HepG2 (cell line): ENCODE results near the gene ST3GAL2. TPM values are rescaled to one million over a fixed set of nuclear protein-coding genes. Genes with fewer than 3 reads are reported as not detected.

Experiments
- ATAC-seq: fragments of 200-7000 bp; cut with Tn5 transposase; 3 replicates; pipeline ENCODE4 v1.9.1; 2020; ENCODE audit warnings: mild to moderate bottlenecking, moderate library complexity
- BruUV-seq: library from RNA; stranded (reverse); fragments of 400-500 nt; replicated peaks from 2 replicates; lab custom pipeline; 2021; lab: Mats Ljungman, UMichigan
- CTCF ChIA-PET: fragments of 300-600 bp; formaldehyde crosslinking; extraction: SDS; loops from one replicate; lab custom pipeline; 2021; ENCODE audit warnings: low total read pairs, inconsistent platforms, low intra/inter-chr PET ratio; lab: Yijun Ruan, JAX
- POLR2A ChIA-PET: fragments of 350-600 bp; sonication (Branson Sonifier 250); formaldehyde crosslinking; loops from one replicate; lab custom pipeline; 2020; ENCODE audit warnings: antibody characterized with exemption, inconsistent platforms; lab: Yijun Ruan, JAX
- DNase-seq: peaks from one replicate; pipeline ENCODE4 v3.0.0-alpha.2; 2015; ENCODE audit warnings: low spot score
- FAIRE-seq: peaks from 3 replicates; lab custom pipeline; 2011; peaks lifted over from hg19 to GRCh38; lab: Jason Lieb, UNC
- H2AFZ ChIP-seq: one replicate; pipeline ENCODE4 v1.6.1; 2011; ENCODE audit warnings: low read length, inconsistent platforms
- H3K27ac ChIP-seq: fragments of 300-600 bp; 3 replicates; pipeline ENCODE4 v1.8.0; 2011; ENCODE audit warnings: mixed run types, mild to moderate bottlenecking, mixed read lengths, low read length, inconsistent platforms; ENCODE audit not compliant: insufficient read depth; ENCODE audit errors: extremely low read length
- H3K27me3 ChIP-seq, 2 experiments: fragments of 200-600 bp in 1 of 2; 2 replicates in 1 of 2; 3 replicates in 1 of 2; pipeline versions ENCODE4 v1.6.0 to v1.8.0; 2011; ENCODE audit warnings: low read length in 2 of 2, mild to moderate bottlenecking in 2 of 2, moderate library complexity in 2 of 2, inconsistent platforms in 1 of 2; ENCODE audit not compliant: insufficient read depth in 2 of 2, control insufficient read depth in 1 of 2
- H3K36me3 ChIP-seq, 2 experiments: fragments of 200-600 bp in 1 of 2; replicated peaks in 1 of 2; 2 replicates in 1 of 2; 3 replicates in 1 of 2; pipeline versions ENCODE4 v1.5.1 to v1.8.0; 2011; ENCODE audit warnings: low read length in 2 of 2, inconsistent platforms in 1 of 2; ENCODE audit not compliant: insufficient read depth in 2 of 2, control insufficient read depth in 1 of 2
- H3K4me1 ChIP-seq: 2 replicates; pipeline ENCODE4 v1.5.1; 2012; ENCODE audit warnings: low read length, inconsistent platforms; ENCODE audit not compliant: insufficient read depth
- H3K4me2 ChIP-seq: 2 replicates; pipeline ENCODE4 v1.6.0; 2011; ENCODE audit warnings: low read depth, low read length, inconsistent platforms
- H3K4me3 ChIP-seq, 3 experiments: fragments of 200-600 bp in 1 of 3; sonication (generic), shearing (Covaris generic) in 1 of 3; replicated peaks in 1 of 3; 2 replicates each; pipeline ENCODE4 v1.5.1; 2011 to 2016; ENCODE audit warnings: low read length in 3 of 3, inconsistent platforms in 2 of 3, low read depth in 2 of 3, mild to moderate bottlenecking in 2 of 3, control low read depth in 1 of 3, mixed read lengths in 1 of 3; ENCODE audit not compliant: insufficient read depth in 1 of 3
- H3K79me2 ChIP-seq: one replicate; pipeline ENCODE4 v1.6.1; 2011; ENCODE audit warnings: low read length, inconsistent platforms; ENCODE audit not compliant: insufficient read depth
- H3K9ac ChIP-seq: 2 replicates; pipeline ENCODE4 v1.6.0; 2011; ENCODE audit warnings: mild to moderate bottlenecking, low read depth, low read length, inconsistent platforms; ENCODE audit not compliant: insufficient read depth
- H3K9me3 ChIP-seq: 2 replicates; pipeline ENCODE4 v1.5.1; 2012; ENCODE audit warnings: mild to moderate bottlenecking, low read length
- H4K20me1 ChIP-seq: 2 replicates; pipeline ENCODE4 v1.6.0; 2011; ENCODE audit warnings: inconsistent platforms, mild to moderate bottlenecking, low read length, moderate library complexity; ENCODE audit not compliant: insufficient read depth
- ATF7-NPFF ChIP-seq: sonication (generic); formaldehyde crosslinking; IDR thresholded peaks from 2 replicates; pipeline ENCODE4 v1.8.1; 2023; ENCODE audit warnings: mild to moderate bottlenecking, low read depth, missing genetic modification reagents, moderate library complexity
- FOSL2 ChIP-seq: sonication (generic); formaldehyde crosslinking; IDR thresholded peaks from 2 replicates; pipeline ENCODE4 v1.4.0; 2020; ENCODE audit warnings: missing genetic modification reagents
- HNF4A ChIP-seq: sonication (generic); formaldehyde crosslinking; IDR thresholded peaks from 2 replicates; pipeline ENCODE4 v1.4.0; 2020; ENCODE audit warnings: missing genetic modification reagents
- HNRNPK ChIP-seq: fragments of 200-400 bp; formaldehyde crosslinking; IDR thresholded peaks from 2 replicates; pipeline ENCODE4 v1.6.1; 2018; ENCODE audit warnings: low read length, low read depth, moderate library complexity, mild to moderate bottlenecking; ENCODE audit not compliant: poor library complexity, severe bottlenecking
- NFYC ChIP-seq: IDR thresholded peaks from 2 replicates; pipeline ENCODE4 v1.6.1; 2016; ENCODE audit warnings: missing genetic modification reagents, missing compliant biosample characterization
- PCBP2 ChIP-seq: fragments of 200-400 bp; formaldehyde crosslinking; optimal IDR thresholded peaks from 2 replicates; pipeline ENCODE3; 2018; ENCODE audit warnings: low read length, low read depth; ENCODE audit not compliant: poor library complexity, severe bottlenecking
- RARA ChIP-seq: IDR thresholded peaks from 2 replicates; pipeline ENCODE4 v1.6.1; 2016; ENCODE audit warnings: missing genetic modification reagents, missing compliant biosample characterization
- RBFOX2 ChIP-seq: fragments of 200-400 bp; formaldehyde crosslinking; IDR thresholded peaks from 2 replicates; pipeline ENCODE4 v1.6.1; 2017; ENCODE audit warnings: low read depth, mild to moderate bottlenecking, low read length
- RXRB ChIP-seq: IDR thresholded peaks from 2 replicates; pipeline ENCODE4 v1.6.1; 2016; ENCODE audit warnings: borderline replicate concordance, missing genetic modification reagents, missing compliant biosample characterization
- ZBTB38 ChIP-seq: sonication (generic); formaldehyde crosslinking; IDR thresholded peaks from 2 replicates; pipeline ENCODE4 v1.5.1; 2020; ENCODE audit warnings: mild to moderate bottlenecking, missing genetic modification reagents
- ZNF644 ChIP-seq: IDR thresholded peaks from 2 replicates; pipeline ENCODE4 v1.6.1; 2016; ENCODE audit warnings: low read depth
- ZNF7 ChIP-seq: IDR thresholded peaks from 2 replicates; pipeline ENCODE4 v1.6.1; 2016; ENCODE audit warnings: missing biosample characterization, missing genetic modification reagents
- ZNF83 ChIP-seq: sonication (generic); formaldehyde crosslinking; IDR thresholded peaks from 2 replicates; pipeline ENCODE4 v1.4.0; 2020; ENCODE audit warnings: missing genetic modification reagents, mild to moderate bottlenecking, borderline replicate concordance
- WGBS: methylation state at CpG from one replicate; pipeline ENCODE4 v1.1.6; 2017; ENCODE audit warnings: low lambda C conversion rate; 5-methylcytosine and 5-hydroxymethylcytosine counted together
- in situ Hi-C: cut with HindIII; loops from 2 replicates; pipeline ENCODE4 v1.10.0; 2017; ENCODE audit warnings: low pct_unique_long_range_greater_than_20kb; ENCODE audit not compliant: extremely low pct_ligation_motif_present
- intact Hi-C: fragments of 100-400 bp; cut with micrococcal nuclease; formaldehyde crosslinking; loops from one replicate; pipeline ENCODE4 v1.10.0; 2022; ENCODE audit not compliant: unreplicated experiment
- polyA plus RNA-seq, 8 experiments: library from polyadenylated mRNA; depleted of rRNA in 3 of 8; stranded (reverse) in 7 of 8; unstranded in 1 of 8; fragments of >200 nt; fragmentation: Illumina TruSeq in 4 of 8; extraction: Trizol in 4 of 8; gene quantifications; 2 replicates each; pipeline versions ENCODE4 v1.2.1 to v1.2.3, GENCODE V29; 2011 to 2016; ENCODE audit warnings: low read depth in 4 of 8, missing spikeins in 1 of 8, mixed read lengths in 1 of 8; ENCODE audit not compliant: insufficient read depth in 1 of 8
- total RNA-seq, 5 experiments: library from RNA; depleted of rRNA; stranded (reverse); fragments of >200 nt; fragmentation: Illumina TruSeq; extraction: Trizol; gene quantifications; 2 replicates each; pipeline ENCODE4 v1.2.3, GENCODE V29; 2016; ENCODE audit warnings: low read depth in 1 of 5
- TF ChIP-seq, protein P1 (sequence below): IDR thresholded peaks from 2 replicates; pipeline ENCODE4 v1.6.1; 2018; ENCODE audit warnings: missing genetic modification reagents

The ST3GAL2 gene
- total and polyA plus RNA-seq, 2 of the 13 experiments (the other 11 are each of a cell fraction or from before 2014, with no cell fraction given) = 16.3 to 24.9 TPM

DNA sequence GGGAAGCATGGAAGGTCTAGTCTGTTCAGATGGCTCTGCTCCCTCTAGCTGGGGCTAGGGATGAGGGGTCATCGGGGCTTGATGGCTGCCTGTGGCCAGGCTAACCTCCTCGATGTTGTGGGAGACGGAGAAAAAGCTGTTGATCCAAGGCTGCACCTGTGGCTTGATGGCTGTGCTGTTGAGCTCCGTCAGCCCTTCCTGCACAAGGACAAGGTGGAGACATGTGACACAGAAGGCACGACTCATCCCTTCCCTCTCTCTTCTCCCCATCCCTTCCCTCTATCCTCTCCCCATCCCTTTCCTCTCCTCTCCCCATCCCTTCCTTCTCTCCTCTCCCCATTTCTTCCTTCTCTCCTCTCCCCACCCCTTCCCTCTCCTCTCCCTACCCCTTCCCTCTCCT lies 43.7 kb upstream of the ST3GAL2 start:
- no peak overlapping the region for H3K4me2 ChIP-seq
- peaks cover 34 to 58% of the 10 kb centered on the region in 2 experiments for H3K36me3 ChIP-seq
- intact Hi-C loops (no loop called here), in situ Hi-C loops (no loop called here)
- H3K79me2 ChIP-seq = no peaks in the 10 kb centered on the region
- H3K27me3 ChIP-seq = no peaks in the 10 kb centered on the region
- BruUV-seq = no TSS peak
- H3K9me3 ChIP-seq = no peaks in the 10 kb centered on the region
- no peak overlapping the region for H2AFZ ChIP-seq
- CTCF ChIA-PET = no interaction called here
- POLR2A ChIA-PET = interaction anchor here (1.0 kb wide), 1 partner anchor 101 kb away, joined by 4 read pairs; no protein-coding TSS in a partner anchor
- no peak for DNase-seq
- 94% methylated on average over 2 of the region's 5 CpGs for WGBS
- peak; percentile 8 for ATAC-seq
- TF ChIP-seq HNRNPK = peak; percentile 93
- peak; percentile 60; the same call in 1 of the 2 replicates for TF ChIP-seq ZBTB38
- TF ChIP-seq RBFOX2 = no peak
- TF ChIP-seq PCBP2 = peak; percentile 98
- no peak overlapping the region for H3K4me3 ChIP-seq
- no peaks in the 10 kb centered on the region for H4K20me1 ChIP-seq
- no peak overlapping the region for H3K9ac ChIP-seq
- FAIRE-seq = no peak
- H3K27ac ChIP-seq = peak overlapping the region; percentile 22
- H3K4me1 ChIP-seq = peaks cover 12% of the 10 kb centered on the region

DNA sequence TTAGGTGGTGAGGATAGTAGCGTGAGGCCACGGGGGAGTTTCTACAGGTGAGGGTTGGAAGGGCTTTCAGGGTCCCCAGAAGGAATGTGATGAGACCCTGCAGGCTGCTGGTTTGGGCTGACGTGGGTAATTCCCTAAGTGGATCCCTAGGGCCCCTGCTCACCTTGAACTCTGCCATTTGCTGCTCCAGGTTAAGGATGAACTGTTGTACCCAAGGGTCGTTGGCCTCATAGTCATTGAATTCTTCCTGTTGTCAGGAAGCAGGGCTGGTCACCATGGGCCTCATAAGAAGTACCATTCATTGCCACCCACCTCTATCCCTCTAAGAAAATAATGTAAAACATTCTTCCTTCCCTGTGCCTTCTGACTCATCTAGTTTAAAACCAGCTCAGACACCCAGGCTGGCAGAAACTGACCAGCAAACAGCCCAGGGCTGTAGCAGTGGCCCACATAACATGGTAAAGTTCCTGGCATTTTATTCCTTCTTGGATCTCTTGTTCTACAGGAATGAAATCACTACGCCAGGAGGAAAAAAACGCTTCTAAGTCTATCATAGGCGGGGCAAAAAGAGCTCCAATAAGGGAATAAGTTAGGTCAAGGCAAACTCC lies 43.1 kb upstream of the ST3GAL2 start:
- BruUV-seq = no TSS peak
- ATAC-seq (peak; percentile 16), FAIRE-seq (no peak), DNase-seq (no peak)
- no peak overlapping the region for H2AFZ ChIP-seq
- intact Hi-C loops (no loop called here), in situ Hi-C loops (no loop called here)
- H3K4me2 ChIP-seq = no peak overlapping the region
- no peak overlapping the region for H3K9ac ChIP-seq
- ChIA-PET POLR2A (interaction anchor here (1.0 kb wide), 1 partner anchor 101 kb away, joined by 4 read pairs; no protein-coding TSS in a partner anchor), CTCF (no interaction called here)
- no peaks in the 10 kb centered on the region for H3K79me2 ChIP-seq
- H3K4me1 ChIP-seq = peaks cover 12% of the 10 kb centered on the region
- no peaks in the 10 kb centered on the region for H3K9me3 ChIP-seq
- H3K4me3 ChIP-seq = no peak overlapping the region
- no peaks in the 10 kb centered on the region for H4K20me1 ChIP-seq
- H3K36me3 ChIP-seq = peaks cover 32 to 58% of the 10 kb centered on the region in 2 experiments
- no peaks in the 10 kb centered on the region for H3K27me3 ChIP-seq
- H3K27ac ChIP-seq = peak overlapping the region; percentile 22
- 72% methylated on average over 7 of the region's 7 CpGs for WGBS
- TF ChIP-seq ZNF83 (CRISPR knock-in tag) = no peak
- TF ChIP-seq ZNF7 (CRISPR knock-in tag) = no peak
- 0 out of 2 replicates have a peak, but pooled peaks have one; percentile 26 for TF ChIP-seq RXRB
- no peak for TF ChIP-seq ZNF644 (CRISPR knock-in tag)
- 0 out of 2 replicates have a peak, but pooled peaks have one; percentile 8 for TF ChIP-seq RARA (CRISPR knock-in tag)
- TF ChIP-seq NFYC (CRISPR knock-in tag) = no peak
- no peak for TF ChIP-seq ATF7-NPFF (CRISPR knock-in tag)
- TF ChIP-seq HNF4A (CRISPR knock-in tag) = peak; percentile 68
- TF ChIP-seq, protein P1, sequence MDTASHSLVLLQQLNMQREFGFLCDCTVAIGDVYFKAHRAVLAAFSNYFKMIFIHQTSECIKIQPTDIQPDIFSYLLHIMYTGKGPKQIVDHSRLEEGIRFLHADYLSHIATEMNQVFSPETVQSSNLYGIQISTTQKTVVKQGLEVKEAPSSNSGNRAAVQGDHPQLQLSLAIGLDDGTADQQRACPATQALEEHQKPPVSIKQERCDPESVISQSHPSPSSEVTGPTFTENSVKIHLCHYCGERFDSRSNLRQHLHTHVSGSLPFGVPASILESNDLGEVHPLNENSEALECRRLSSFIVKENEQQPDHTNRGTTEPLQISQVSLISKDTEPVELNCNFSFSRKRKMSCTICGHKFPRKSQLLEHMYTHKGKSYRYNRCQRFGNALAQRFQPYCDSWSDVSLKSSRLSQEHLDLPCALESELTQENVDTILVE = no peak
- TF ChIP-seq FOSL2 (CRISPR knock-in tag) = no peak
